ENCODE results near the gene CRAT. TPM values are rescaled to one million over a fixed set of nuclear protein-coding genes. Genes with fewer than 3 reads are reported as not detected.
A peak's percentile ranks its signal among the peaks of the same experiment; 100 is the strongest.

Gene CRAT
- total and polyA plus RNA-seq, 12 donors, result 19.5 to 84.7 (median 72.1) TPM

DNA sequence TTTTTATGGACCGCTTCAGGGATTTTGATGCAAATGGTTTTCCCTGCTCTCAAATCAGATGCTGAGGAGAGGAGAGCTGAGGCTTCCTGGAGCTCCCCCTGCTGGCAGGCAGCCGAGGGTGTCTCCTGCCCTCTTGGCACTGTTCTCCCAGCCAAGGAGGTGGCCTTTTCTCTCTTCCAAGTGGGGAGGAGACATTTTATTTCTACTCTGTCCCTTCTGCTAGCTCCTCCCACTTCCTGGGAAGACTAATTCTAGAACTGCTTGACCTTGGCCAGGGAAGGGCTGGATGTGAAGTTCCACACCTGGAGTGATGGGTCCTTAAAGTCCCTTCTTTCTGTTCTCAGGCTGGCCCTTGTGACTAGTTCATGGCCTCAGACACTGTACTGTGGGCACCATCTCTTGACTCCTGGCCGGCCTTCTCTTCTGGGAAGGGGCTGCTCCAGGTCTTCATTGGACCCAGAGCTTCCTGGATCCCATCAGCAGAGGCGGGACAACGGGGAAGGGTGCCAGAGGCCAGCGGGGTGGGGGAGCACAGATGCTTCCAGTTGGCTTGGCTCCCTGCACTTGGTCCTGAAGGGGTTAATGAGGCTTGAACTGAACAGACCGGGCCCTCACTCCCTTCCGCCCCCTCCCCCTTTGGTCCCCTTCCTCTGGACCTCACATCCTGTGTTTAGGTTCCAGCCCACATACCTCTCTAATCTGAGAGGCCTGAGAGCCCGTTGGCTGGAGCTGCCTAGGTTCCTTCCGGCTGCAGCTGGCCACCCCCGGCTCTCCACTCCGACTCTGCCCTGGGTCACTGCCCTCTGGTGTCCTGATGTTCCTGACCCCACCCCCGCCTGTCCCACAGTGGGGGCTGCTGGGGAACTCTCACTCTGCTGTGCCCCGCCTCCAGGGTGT lies 32.7 kb upstream of the CRAT start:
- Histone ChIP-seq H3K4me1 (peaks cover 70 to 98% (median 96%) of the 10 kb centered on the region in 9 donors), H3K27me3 (no peaks in the 10 kb centered on the region), H3K4me3 (peak overlapping the region in 8 of 10 donors; percentile 18 to 62 (median 56)), H3K9me3 (no peaks in the 10 kb centered on the region), H3K36me3 (peaks cover 0 to 55% (median under 1%) of the 10 kb centered on the region in 9 donors), H3K27ac (peak overlapping the region; percentile 100)
- peak; percentile 72 to 97 (median 92) for TF ChIP-seq CTCF (IDR thresholded peaks at IDR 0.05)
- intact Hi-C loops (cut with DNase I), result loop anchor here in 7 of 10 donors (1.0 to 10.0 kb wide), 7 partner anchors 31 to 352 kb away; partner anchors contain the start of gene IER5L (in 1 of the 7)
- WGBS, 2 donors, result 6 to 11% methylated on average over 14 of the region's 14 CpGs
- peak; percentile 27 to 63 (median 48) for ATAC-seq
- peak; percentile 91 to 94 for DNase-seq

- 39 to 45% methylated on average over 15 of the region's 15 CpGs for WGBS, 2 donors
- H3K4me1 ChIP-seq, result peaks cover 71 to 98% (median 94%) of the 10 kb centered on the region in 9 donors
Measured at GRCh38 chr9:129142138-129142935, 31.7 kb upstream of the CRAT start.

GRCh38 chr9:129141066-129142041 lies 30.8 kb upstream of the CRAT start:
- peaks cover 0 to 58% (median 9%) of the 10 kb centered on the region in 9 donors for H3K36me3 ChIP-seq
- H3K4me1 ChIP-seq, result peaks cover 61 to 92% (median 84%) of the 10 kb centered on the region in 9 donors
- DNase-seq (peak; percentile 44 to 94), ATAC-seq (peak in 7 of 8 donors; percentile 7 to 41 (median 22))
- peak overlapping the region; percentile 100 for H3K27ac ChIP-seq
- H3K4me3 ChIP-seq, result peak overlapping the region in 9 of 10 donors; percentile 37 to 62 (median 56)
- intact Hi-C loops (cut with DNase I), result loop anchor here in 7 of 10 donors (2.0 to 10.0 kb wide), 8 partner anchors 36 to 355 kb away; partner anchors contain the start of gene IER5L (in 1 of the 7)
- TF ChIP-seq CTCF (IDR thresholded peaks at IDR 0.05), result peak in 1 of 9 donors; percentile 15
- no peaks in the 10 kb centered on the region for H3K9me3 ChIP-seq
- no peaks in the 10 kb centered on the region for H3K27me3 ChIP-seq
- WGBS, 2 donors, result 2 to 8% methylated on average over 12 to 13 of the region's 13 CpGs

More at GRCh38 chr9:129142138-129142935, 31.7 kb upstream of the CRAT start:
- Histone ChIP-seq H3K9me3 (no peaks in the 10 kb centered on the region), H3K27me3 (no peaks in the 10 kb centered on the region), H3K36me3 (peaks cover 0 to 55% (median 6%) of the 10 kb centered on the region in 9 donors), H3K27ac (peak overlapping the region; percentile 100), H3K4me3 (peak overlapping the region in 9 of 10 donors; percentile 3 to 62 (median 56))
- ATAC-seq (no peak), DNase-seq (no peak)
- TF ChIP-seq CTCF (IDR thresholded peaks at IDR 0.05), result no peak
- intact Hi-C loops (cut with DNase I), result loop anchor here in 5 of 10 donors (5.0 to 10.0 kb wide), 5 partner anchors 35 to 352 kb away; partner anchors contain the start of gene IER5L (in 1 of the 5)
